NOMO-1 treated with dmso at 0.1 percent for 144 hours (cell line): ENCODE data around the gene MRC2.
A peak's percentile ranks its signal among the peaks of the same experiment; 100 is the strongest.

Experiments used
- DNase-seq: peaks from one replicate; lab custom pipeline; 2025; ENCODE audit not compliant: unreplicated experiment; lab: John Stamatoyannopoulos, UW

The MRC2 gene

DNA sequence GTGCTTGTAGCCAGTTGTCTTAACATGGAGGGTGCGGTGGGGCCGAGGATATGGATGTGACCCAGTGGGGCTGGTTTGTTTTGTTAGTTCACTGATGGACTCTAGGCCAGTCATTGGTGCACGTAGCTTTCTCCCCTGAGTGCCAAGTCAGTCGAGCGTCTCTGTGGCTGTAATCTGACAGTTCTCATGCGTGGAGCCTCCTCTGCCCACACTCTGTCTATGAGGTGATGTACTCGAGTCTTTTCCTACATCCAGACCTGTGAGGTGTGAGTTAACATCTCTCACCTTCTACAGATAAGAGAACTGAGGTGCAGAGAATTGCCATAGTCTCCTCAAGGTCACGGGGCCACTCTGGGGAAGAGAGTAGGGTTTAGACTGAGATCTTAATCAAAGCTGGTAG is 90.4 kb downstream of the MRC2 start:
- DNase-seq, result no peak

GRCh38 chr17:62718429-62718828 is 91.0 kb downstream of the MRC2 start:
- DNase-seq, result no peak

DNA sequence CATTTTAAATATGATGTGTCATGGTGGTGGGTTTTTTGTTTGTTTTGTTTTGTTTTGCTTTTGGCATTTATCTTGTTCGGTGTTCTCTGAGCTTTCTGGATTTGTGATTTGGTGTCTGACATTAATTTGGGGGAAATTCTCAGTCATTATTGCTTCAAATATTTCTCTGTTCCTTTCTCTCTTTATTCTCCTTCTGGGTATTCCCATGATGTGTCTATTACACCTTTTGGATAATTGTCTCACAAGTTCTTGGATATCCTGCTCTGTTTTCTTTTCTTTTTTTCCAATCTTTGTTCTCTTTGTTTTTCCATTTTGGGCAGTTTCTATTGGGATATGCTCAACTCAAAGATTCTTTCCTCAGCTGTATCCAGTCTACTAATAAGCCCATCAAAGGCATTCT is 92.1 kb downstream of the MRC2 start:
- DNase-seq, result no peak

DNA sequence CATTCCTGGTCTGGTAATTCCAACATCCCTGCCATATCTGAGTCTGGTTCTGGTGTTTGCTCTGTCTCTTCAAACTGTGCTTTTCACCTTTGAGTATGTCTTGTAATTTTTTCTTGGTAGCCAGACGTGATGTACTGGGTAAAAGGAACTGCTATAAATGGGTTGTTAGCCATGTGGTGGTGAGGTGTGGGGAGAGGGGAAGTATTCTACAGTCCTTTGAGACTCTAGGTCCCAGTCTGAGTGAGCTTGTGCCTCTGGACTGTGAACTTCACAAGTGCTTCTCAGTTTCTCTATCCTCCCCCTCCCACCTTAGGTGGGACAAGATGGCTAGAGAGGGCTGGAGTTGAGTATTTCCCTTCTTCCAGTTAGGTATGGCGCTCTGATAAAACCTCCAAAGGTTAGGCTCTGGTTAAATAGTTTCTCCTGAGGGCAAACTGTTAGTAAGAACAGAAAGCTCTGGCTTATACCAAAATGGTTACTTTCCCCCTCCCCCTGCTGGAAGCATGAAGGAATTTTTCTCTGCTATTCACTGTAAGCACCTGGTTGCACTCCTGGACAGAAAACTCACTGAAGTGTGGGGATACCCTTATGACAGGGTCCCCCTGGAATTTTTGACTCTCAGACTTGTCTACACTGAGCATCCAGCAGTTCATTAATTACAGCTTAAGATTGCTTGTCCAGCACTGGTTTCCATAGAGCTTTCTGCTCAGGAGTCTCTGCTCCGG is 92.8 kb downstream of the MRC2 start:
- peak; percentile 34 for DNase-seq

DNA sequence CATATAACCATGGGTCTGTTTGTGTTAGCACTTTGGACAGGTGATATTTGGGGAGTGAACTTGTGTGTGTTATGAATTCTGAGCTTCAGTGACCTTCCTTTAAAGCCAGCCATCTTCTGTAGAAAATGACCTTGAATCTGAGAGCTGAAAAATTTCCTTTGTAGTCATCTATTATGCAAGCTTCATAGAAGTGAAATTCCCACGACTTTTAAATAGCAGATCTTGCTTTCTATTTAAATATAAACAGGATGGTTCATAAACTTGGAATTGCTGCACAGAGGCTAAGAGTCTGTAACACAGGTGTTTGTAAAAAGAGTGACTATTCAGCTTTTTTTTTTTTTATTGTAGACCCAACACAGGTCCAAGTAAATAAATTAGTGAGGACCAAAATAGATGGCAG is 95.2 kb downstream of the MRC2 start:
- DNase-seq, result no peak

DNA sequence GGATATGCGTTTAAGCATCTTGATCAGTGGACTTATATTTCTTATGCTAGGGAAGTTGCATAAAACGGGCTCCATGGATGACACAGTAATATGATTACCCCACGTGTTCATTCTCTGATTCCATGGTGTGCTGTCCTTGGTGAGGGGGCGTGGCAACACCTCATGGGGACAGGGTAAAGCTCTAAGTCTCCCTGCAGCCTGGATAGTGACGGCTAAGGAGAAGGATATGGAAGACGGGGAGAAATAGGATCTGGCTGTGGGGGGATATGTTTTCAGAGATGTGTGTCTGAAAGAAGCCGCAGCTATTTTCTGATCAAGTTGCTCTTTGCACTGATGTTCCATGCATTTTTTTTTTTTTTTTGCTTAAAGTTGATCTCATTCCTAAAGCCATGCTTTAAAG is 96.4 kb downstream of the MRC2 start:
- no peak for DNase-seq

DNA sequence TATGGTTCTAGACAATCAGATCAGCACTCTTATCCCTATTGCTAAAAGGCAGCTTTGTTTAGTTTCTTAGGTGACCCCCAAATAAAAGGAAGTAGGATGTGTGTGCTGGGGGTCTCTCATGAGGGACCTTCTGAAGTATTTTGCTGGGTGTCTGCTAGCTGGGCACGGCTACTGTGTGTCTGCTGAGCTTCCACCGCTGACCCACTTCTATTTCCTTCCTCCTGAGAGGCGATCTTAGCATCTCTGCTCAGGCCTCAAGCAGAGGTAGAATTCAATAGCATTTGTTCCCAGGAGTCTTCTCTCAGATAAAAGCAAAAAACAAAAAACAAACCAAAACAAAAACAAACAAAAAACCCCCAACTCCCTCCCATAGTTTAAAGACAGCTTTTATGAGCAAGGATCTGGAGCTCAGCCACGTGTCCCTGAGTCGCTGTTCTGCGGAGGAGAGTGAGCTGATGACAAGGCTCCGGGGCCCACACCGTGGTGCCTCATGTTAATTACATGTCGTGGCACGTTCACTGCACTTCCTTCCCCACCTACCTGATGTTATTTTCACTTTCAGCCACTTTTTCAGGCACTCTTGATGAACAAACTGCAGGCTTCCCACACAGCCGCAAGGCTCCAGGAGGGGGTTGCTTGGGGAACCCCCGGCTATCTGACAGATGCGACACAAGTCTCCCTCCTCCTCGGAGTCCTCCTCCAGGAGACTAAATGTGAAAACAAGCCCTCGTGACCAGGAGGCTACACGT is 97.1 kb downstream of the MRC2 start:
- peak; percentile 31 for DNase-seq

GRCh38 chr17:62725791-62726249 is 98.3 kb downstream of the MRC2 start:
- DNase-seq, result no peak

GRCh38 chr17:62727916-62728672 is 100.6 kb downstream of the MRC2 start:
- no peak for DNase-seq

DNA sequence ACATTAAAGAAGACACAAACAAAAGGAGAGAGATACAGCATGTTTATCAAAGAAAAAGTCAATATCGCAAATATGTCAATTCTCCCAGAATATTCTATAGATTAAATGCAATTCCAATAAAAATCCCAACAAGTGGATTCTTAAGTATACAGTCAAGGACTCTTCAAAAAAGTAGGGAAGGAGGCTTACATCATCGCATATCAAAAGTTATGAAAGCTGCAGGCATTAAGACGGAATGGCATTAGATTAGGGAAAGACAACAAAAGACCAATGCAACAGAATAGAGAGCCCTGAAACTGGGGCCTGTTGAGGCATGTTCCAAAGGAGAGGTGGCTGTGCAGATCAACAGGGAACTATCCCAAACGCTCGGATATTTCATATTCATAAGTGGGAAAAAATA is 104.7 kb downstream of the MRC2 start:
- no peak for DNase-seq

DNA sequence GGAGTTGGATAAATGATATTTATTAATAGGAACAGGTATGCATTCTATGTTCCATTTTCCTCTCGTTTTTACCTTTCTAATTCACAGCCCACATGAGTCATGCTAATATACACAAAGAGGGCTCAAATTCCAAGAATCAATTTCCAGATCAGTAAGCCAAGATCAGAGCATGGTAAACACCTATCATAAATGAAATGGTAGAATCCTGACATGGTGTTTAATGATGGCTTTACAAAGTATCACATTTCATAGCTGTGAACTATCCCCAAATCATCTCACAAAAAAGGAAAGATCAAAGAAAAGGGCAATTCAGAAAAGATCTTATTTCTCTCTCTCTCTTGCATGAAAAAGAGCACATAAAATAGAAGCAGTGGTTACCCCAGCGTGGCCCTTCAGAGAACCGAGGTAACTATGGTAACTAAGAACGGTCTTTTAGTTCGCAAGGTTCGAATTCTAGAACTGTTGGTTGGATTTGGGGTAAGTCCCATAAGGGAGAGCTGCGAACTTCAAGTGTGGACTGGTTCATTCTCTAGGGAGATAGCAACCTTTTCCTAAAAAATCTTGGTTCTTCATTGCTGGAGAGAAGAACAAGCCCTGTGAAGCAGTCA is 107.7 kb downstream of the MRC2 start:
- no peak for DNase-seq

DNA sequence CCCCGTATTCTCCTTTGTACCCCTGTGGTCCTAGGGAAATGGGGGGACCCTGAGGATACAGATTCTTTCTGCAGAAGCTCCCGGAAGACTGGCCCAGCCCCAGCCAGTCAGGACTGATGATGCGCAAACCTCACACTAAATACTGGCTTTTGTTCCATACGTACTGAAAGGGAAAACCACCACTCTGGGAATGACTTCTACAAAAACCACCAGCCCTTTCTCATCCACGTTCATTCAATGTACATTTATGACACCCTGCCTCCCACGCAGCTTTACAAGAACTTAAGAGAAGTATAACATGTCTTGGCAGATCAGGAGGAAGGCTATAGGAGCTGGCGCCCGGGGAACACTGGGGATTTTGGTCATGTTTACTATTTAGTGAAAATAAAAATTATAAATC is 110.0 kb downstream of the MRC2 start:
- DNase-seq, result no peak

- DNase-seq, result no peak
Measured at GRCh38 chr17:62738281-62738680, 110.8 kb downstream of the MRC2 start.

DNA sequence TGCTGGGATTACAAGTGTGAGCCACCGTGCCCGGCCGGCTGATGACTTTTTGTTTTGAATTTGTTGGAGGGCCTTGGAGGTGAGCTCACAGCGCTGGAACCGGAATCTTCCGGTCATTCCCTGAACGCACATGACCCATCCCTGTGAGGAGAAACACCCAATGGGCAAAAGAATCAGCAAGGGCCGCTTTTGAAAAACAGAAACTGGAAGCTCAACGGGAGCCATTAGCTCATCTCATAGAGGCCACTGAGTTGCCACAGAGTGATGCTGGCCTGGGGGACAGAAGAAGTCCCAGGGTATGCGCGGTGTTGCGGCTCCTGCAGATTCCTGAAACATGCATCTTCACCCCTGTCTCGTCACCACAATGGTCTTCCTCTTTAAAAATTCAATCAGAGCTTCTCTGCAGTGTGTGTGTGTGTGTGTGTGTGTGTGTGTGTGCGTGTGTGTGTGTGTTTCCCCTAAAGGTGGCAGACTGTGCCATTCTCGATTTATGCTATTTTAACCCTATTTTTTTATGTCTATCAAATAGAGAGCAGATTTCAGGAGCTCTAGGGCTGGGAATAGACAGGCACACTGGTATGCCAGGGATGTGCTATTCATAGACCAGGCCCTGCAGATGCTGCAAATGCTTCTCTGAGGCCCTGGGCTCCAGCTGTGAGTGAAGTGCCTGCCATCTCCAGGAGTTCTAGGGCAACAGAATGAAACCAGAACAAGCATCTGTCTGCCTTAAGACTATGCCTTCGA is 112.3 kb downstream of the MRC2 start:
- no peak for DNase-seq

DNA sequence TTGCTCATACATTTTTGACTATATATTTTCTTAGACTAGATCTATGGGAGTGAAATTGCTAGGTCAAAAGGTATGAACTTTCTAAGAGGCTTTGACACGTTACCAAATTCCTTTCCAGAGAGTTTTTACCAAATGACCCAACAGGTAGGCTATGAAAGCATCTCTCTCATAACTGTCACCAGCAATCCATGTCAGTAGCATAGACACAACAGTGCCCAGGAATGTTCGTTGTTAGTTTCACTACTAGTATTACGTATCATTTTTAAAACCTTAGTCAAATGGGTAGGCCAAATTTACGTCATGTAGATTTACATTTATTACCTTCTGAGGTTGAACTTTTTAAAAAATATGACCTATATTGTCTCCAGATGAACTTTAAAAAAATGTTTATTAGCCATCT is 113.8 kb downstream of the MRC2 start:
- DNase-seq, result no peak
